OCI-LY1 (cell line): Measurements from ENCODE around the gene LSAMP.

Source experiments
- CTCF ChIP-seq: fragments of 200-600 bp; sonication (generic), shearing (Covaris generic); IDR thresholded peaks from 2 replicates; pipeline ENCODE4 v1.5.1; 2017; ENCODE audit warnings: mild to moderate bottlenecking, antibody characterized with exemption, low read length, moderate library complexity, mixed read lengths
- EZH2 ChIP-seq: fragments of 200-600 bp; sonication (generic), shearing (Covaris generic); IDR thresholded peaks from 2 replicates; pipeline ENCODE4 v1.8.0; 2017; ENCODE audit warnings: borderline replicate concordance, mixed run types, mild to moderate bottlenecking, antibody characterized with exemption, low read length, moderate library complexity, mixed read lengths

GRCh38 chr3:115931581-115931980, 513.7 kb downstream of the LSAMP start:
- no peak for TF ChIP-seq CTCF
- no peak for TF ChIP-seq EZH2
